HG02798 (cell line): ENCODE results near the gene SLC15A4.

Experiments used
- ATAC-seq: cut with Tn5 transposase; IDR thresholded peaks from one replicate; pipeline ENCODE4 v1.9.1; 2021; ENCODE audit warnings: mild to moderate bottlenecking; ENCODE audit not compliant: unreplicated experiment, poor library complexity

Gene SLC15A4

GRCh38 chr12:128767518-128767917 lies 56.2 kb downstream of the SLC15A4 start:
- ATAC-seq: no peak

GRCh38 chr12:128766738-128767501 lies 56.8 kb downstream of the SLC15A4 start:
- no peak for ATAC-seq

DNA sequence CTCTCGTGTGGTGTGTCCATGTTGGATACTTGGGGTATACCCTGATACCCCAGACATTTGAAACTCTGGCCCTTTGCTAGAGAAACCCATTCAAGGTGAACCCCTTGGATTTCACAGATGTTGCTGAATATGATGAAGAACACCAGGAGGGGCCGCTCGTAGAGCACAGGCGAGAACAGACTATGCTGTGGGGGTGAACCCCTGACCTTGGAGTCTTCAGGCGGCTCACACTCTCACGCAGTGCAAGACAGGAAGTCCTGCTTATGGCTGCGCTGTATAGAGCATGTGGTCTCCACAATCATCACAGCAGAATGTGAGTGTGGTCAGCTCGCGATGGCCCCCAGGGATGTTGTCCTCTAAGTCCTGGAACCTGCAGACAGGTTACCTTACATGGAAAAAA lies 60.4 kb downstream of the SLC15A4 start:
- ATAC-seq: no peak

- no peak for ATAC-seq
These were observed 62.4 kb downstream of the SLC15A4 start for GRCh38 chr12:128761379-128761790.

DNA sequence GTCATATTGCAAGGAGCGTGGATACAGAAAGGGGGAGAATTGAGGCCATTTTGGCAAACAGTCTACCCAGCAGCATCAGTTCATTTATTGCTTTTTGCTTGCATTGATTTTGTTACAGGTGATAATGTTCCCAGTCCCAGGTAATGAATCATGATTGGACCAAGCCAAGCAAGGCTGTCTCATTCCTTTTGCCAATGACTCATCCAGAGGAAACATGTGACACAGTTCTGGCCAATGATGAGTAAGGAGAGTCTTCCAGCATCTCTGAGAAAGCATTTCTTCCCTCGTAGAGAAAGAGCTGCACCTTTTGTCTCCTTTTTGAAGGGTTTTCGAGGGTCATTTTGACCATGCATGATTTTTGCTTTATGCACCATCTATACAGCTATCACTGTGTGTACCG lies 68.2 kb downstream of the SLC15A4 start:
- ATAC-seq: no peak

DNA sequence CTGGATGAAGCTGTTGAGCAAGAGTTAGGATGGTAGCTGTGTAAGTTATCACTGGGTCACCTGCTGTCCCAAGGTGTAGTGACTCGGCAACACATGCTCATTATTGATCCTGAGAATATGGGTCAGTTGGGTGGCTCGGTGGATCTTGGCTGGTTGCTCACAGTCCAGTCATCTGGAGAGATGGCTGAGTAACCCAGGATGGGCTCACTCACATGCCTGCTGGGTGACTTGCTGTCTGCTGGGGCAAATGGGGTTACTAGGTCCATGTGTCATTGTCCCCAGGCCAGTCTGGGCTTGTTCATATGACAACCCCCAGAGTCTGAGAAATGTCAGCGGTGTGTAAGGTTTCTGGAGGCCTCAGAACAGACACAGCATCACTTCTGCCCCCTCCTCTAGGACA lies 69.5 kb downstream of the SLC15A4 start:
- peak; percentile 33 for ATAC-seq

DNA sequence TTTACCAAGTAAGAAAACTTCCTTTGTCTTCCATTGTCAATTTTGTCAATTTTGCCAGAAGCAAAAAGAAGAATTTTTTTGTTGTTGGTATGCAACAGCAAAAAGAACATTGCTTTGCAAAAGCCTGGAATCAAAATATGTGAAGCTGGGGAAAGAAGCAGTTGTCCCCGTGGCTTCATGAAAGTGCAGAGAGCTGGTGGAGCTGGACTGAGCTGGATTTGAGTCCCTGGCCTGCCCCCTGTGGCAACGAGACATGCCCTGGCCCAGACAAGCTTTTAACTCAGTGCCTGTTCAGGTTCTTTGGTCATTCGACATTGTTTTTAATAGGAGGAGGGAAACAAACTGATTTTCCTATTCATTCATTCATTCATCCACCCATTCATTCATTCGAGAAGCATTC lies 70.3 kb downstream of the SLC15A4 start:
- no peak for ATAC-seq

GRCh38 chr12:128752386-128752785 lies 71.4 kb downstream of the SLC15A4 start:
- no peak for ATAC-seq

- no peak for ATAC-seq
These were observed 76.3 kb downstream of the SLC15A4 start for GRCh38 chr12:128747441-128747840.

GRCh38 chr12:128745772-128746689 lies 77.7 kb downstream of the SLC15A4 start:
- ATAC-seq: no peak

DNA sequence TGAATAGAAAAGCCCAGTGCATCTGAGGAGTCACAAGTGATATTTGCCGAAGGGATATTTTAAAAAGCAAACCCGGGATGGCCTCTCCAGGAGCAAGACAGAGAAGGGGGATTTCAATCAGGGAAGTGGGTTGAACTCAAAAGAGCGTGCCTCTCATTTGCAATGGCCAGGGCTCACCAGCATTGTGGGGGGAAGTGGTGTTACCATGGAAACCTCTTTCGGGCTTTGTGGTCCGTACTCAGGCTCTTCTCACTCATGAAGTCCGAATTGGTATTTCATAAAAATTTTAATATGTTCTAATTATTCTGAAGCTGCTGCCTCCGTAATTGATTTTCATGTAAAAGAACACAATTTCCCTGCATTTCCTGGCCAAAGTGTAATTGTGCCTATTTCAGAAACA lies 79.8 kb downstream of the SLC15A4 start:
- no peak for ATAC-seq
